Keratinocyte (primary cell): ENCODE results near the gene USP47. TPM values are rescaled to one million over a fixed set of nuclear protein-coding genes. Genes with fewer than 3 reads are reported as not detected.

Source experiments
- DNase-seq: peaks from one replicate; pipeline ENCODE4 v3.0.0-alpha.2; 2011; ENCODE audit warnings: low read depth, missing footprints, low spot score
- FAIRE-seq: peaks from 2 replicates; lab custom pipeline; 2011; peaks lifted over from hg19 to GRCh38; lab: Jason Lieb, UNC
- H2AFZ ChIP-seq: 2 replicates; pipeline ENCODE4 v1.6.0; 2012; ENCODE audit warnings: low read length, control low read depth, inconsistent platforms; ENCODE audit not compliant: control insufficient read depth
- H3K27ac ChIP-seq: 2 replicates; pipeline ENCODE4 v1.5.1; 2011; ENCODE audit warnings: low read length; ENCODE audit not compliant: control insufficient read depth, insufficient read depth
- H3K27me3 ChIP-seq: 3 replicates; pipeline ENCODE4 v1.6.0; 2011; ENCODE audit warnings: low read length; ENCODE audit not compliant: control insufficient read depth, insufficient read depth; ENCODE audit errors: extremely low read depth
- H3K36me3 ChIP-seq, 2 experiments: 2 replicates in 1 of 2; 3 replicates in 1 of 2; pipeline ENCODE4 v1.5.1; 2011; ENCODE audit warnings: low read length in 2 of 2, mild to moderate bottlenecking in 1 of 2; ENCODE audit not compliant: control insufficient read depth in 2 of 2, insufficient read depth in 2 of 2; ENCODE audit errors: extremely low read depth in 1 of 2
- H3K4me1 ChIP-seq: 3 replicates; pipeline ENCODE4 v1.5.1; 2011; ENCODE audit warnings: low read length; ENCODE audit not compliant: control insufficient read depth, insufficient read depth; ENCODE audit errors: extremely low read depth
- H3K4me2 ChIP-seq: 3 replicates; pipeline ENCODE4 v1.6.0; 2011; ENCODE audit warnings: low read depth, low read length; ENCODE audit not compliant: control insufficient read depth, insufficient read depth; ENCODE audit errors: extremely low read depth
- H3K4me3 ChIP-seq, 3 experiments: fragments of 200-600 bp in 1 of 3; sonication (generic) in 1 of 3; 2 replicates in 2 of 3; 3 replicates in 1 of 3; pipeline ENCODE4 v1.5.1; 2011 to 2016; ENCODE audit warnings: low read length in 3 of 3, mild to moderate bottlenecking in 3 of 3, control low read depth in 2 of 3, inconsistent platforms in 1 of 3, low read depth in 1 of 3, mixed read lengths in 1 of 3, mixed run types in 1 of 3, moderate library complexity in 1 of 3; ENCODE audit not compliant: control insufficient read depth in 2 of 3, insufficient read depth in 2 of 3; ENCODE audit errors: extremely low read depth in 1 of 3
- H3K79me2 ChIP-seq: 2 replicates; pipeline ENCODE4 v1.6.0; 2012; ENCODE audit warnings: low read length; ENCODE audit not compliant: control insufficient read depth, insufficient read depth
- H3K9ac ChIP-seq: 3 replicates; pipeline ENCODE4 v1.6.0; 2011; ENCODE audit warnings: low read length; ENCODE audit not compliant: control insufficient read depth, insufficient read depth; ENCODE audit errors: extremely low read depth
- H3K9me1 ChIP-seq: 3 replicates; pipeline ENCODE4 v1.6.0; 2011; ENCODE audit warnings: low read length; ENCODE audit not compliant: control insufficient read depth, insufficient read depth; ENCODE audit errors: extremely low read depth
- H3K9me3 ChIP-seq: 2 replicates; pipeline ENCODE4 v1.5.1; 2012; ENCODE audit warnings: low read depth, low read length; ENCODE audit not compliant: control insufficient read depth
- H4K20me1 ChIP-seq: 3 replicates; pipeline ENCODE4 v1.6.0; 2011; ENCODE audit warnings: low read length; ENCODE audit not compliant: control insufficient read depth, insufficient read depth; ENCODE audit errors: extremely low read depth
- EZH2 ChIP-seq: IDR thresholded peaks from one replicate; pipeline ENCODE4 v1.6.1; 2012; ENCODE audit warnings: inconsistent platforms, mild to moderate bottlenecking, low read length, moderate library complexity
- dilution Hi-C: fragments of 300-500 bp; cut with MboI; formaldehyde crosslinking; loops from one replicate; pipeline ENCODE4 v1.7.0; 2020; ENCODE audit warnings: low sequenced_read_pairs; ENCODE audit not compliant: extremely low pct_ligation_motif_present
- polyA plus RNA-seq, 5 experiments: library from polyadenylated mRNA; depleted of rRNA in 3 of 5; stranded (reverse) in 3 of 5; stranded (forward) in 1 of 5; unstranded in 1 of 5; fragments of >200 nt; gene quantifications; 1 replicate in 1 of 5; 2 replicates in 3 of 5; 3 replicates in 1 of 5; pipeline versions ENCODE4 v1.2.1 to v1.2.3, GENCODE V29; 2011 to 2012; ENCODE audit warnings: missing spikeins in 2 of 5, low read depth in 1 of 5, low replicate concordance in 1 of 5
- TF ChIP-seq, protein P1 (sequence below), 3 experiments: IDR thresholded peaks in 1 of 3; conservative IDR thresholded peaks in 1 of 3; optimal IDR thresholded peaks in 1 of 3; 2 replicates in 2 of 3; 3 replicates in 1 of 3; pipeline versions ENCODE3 to v1.5.1; 2011; ENCODE audit warnings: low read length in 3 of 3, mild to moderate bottlenecking in 3 of 3, moderate library complexity in 2 of 3, control low read depth in 1 of 3, inconsistent platforms in 1 of 3; ENCODE audit not compliant: insufficient read depth in 2 of 3; ENCODE audit errors: extremely low read depth in 1 of 3

USP47 gene
- polyA plus RNA-seq, 1 donor (not counting 4 experiments of a cell fraction or from before 2014, with no cell fraction given): 22.4 TPM

DNA sequence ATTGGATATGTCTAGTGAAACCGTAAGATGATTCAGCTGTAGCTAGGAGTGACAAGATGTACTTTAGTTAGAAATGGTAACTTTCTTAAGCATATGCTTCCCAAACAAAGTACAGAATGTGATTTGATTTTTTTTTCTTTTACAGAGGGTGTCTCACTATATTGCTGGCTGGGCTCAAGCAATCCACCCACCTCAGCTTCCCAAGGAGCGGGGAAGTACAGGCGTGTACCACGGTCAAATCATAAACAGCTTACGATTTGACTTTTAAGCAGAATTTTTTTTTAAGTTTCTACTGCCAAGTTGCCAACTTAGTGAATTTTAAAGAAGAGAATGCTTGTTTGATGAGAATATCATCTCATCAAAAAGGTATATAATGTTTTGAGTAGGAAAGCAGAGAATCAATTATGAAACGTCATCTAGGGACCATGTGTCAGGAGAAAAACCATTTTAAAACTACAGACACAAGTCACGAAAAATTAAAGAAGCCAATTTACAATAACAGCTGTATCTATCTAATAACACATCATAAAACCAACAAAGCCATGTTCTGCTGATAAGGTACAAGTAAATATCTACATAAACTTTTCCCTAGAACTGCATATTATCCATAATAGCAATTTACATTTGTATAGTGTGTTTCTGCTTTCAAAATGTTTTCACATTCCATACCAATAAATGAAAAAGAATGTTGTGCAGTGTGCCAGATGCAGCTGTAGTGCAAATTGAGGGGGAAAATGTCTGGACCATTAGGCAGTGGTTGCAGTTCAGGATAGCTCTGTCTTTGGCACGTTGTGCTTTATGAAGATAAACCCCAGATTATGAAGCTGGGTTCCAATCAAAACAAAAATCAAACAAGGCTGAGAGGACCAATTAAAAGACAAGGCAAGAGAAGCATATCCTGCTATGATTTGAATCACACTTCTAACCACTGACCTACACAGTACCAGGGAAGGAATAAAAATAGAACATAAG is 33.7 kb upstream of the USP47 start:
- Histone ChIP-seq H3K27ac (no peak overlapping the region), H3K9ac (no peak overlapping the region)
- no peak for FAIRE-seq

DNA sequence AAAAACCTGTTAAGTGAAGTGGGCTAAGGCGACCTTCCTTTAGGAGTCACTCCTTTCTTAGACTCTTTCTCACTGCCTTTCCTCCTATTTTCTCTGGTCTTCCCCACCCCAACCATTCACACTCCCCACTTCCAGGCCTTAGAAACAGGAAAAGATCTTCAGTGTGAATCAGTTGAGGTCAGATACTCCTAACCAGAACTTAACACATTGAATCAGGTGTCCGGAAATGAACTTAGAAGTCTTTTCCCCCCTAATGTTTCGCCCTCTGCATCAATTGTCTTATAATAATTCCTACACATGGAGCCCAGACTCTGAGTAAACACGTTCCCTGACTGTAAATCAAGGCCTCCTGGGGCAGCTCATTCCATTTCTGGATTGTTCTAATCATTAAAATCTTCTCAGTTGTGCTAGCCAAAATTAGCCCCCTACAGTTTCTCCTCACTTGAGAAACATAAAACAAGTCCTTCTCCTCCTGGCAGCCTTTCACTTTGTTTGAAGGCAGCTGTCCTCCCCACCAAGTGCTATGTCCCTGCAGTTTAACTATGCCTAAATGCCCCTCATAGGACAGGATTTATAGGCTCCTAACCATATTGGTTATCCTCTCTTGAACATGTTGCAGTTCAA is 32.7 kb upstream of the USP47 start:
- no peak overlapping the region for H3K4me3 ChIP-seq
- no peak overlapping the region for H3K4me2 ChIP-seq
- H3K9me1 ChIP-seq: no peaks in the 10 kb centered on the region
- H4K20me1 ChIP-seq: no peaks in the 10 kb centered on the region
- H3K9me3 ChIP-seq: no peaks in the 10 kb centered on the region
- H3K79me2 ChIP-seq: no peaks in the 10 kb centered on the region
- H3K27ac ChIP-seq: no peak overlapping the region
- no peaks in the 10 kb centered on the region for H3K36me3 ChIP-seq
- no peak overlapping the region for H3K9ac ChIP-seq
- FAIRE-seq (no peak), DNase-seq (no peak)
- peaks cover 3% of the 10 kb centered on the region for H3K4me1 ChIP-seq
- dilution Hi-C loops: no loop called here
- H2AFZ ChIP-seq: no peak overlapping the region
- TF ChIP-seq, protein P1, sequence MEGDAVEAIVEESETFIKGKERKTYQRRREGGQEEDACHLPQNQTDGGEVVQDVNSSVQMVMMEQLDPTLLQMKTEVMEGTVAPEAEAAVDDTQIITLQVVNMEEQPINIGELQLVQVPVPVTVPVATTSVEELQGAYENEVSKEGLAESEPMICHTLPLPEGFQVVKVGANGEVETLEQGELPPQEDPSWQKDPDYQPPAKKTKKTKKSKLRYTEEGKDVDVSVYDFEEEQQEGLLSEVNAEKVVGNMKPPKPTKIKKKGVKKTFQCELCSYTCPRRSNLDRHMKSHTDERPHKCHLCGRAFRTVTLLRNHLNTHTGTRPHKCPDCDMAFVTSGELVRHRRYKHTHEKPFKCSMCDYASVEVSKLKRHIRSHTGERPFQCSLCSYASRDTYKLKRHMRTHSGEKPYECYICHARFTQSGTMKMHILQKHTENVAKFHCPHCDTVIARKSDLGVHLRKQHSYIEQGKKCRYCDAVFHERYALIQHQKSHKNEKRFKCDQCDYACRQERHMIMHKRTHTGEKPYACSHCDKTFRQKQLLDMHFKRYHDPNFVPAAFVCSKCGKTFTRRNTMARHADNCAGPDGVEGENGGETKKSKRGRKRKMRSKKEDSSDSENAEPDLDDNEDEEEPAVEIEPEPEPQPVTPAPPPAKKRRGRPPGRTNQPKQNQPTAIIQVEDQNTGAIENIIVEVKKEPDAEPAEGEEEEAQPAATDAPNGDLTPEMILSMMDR (optimal IDR thresholded peaks at IDR 0.05 in 1 of 3, IDR thresholded peaks at IDR 0.05 in 1 of 3, conservative IDR thresholded peaks at IDR 0.05 in 1 of 3; ENCODE audit: extremely low read depth in 1 of 3, insufficient read depth in 2 of 3, low read length in 3 of 3): no peak
- no peak for TF ChIP-seq EZH2
- no peaks in the 10 kb centered on the region for H3K27me3 ChIP-seq

More for the DNA sequence above, 33.7 kb upstream of the USP47 start:
- Histone ChIP-seq H3K27me3 (no peaks in the 10 kb centered on the region), H3K79me2 (no peaks in the 10 kb centered on the region), H3K36me3 (no peaks in the 10 kb centered on the region), H3K9me3 (no peaks in the 10 kb centered on the region), H4K20me1 (no peaks in the 10 kb centered on the region), H2AFZ (no peak overlapping the region), H3K4me1 (peaks cover under 1% of the 10 kb centered on the region), H3K9me1 (no peaks in the 10 kb centered on the region), H3K4me2 (no peak overlapping the region), H3K4me3 (no peak overlapping the region)
- dilution Hi-C loops: no loop called here
- TF ChIP-seq, protein P1 (optimal IDR thresholded peaks at IDR 0.05 in 1 of 3, IDR thresholded peaks at IDR 0.05 in 1 of 3, conservative IDR thresholded peaks at IDR 0.05 in 1 of 3; ENCODE audit: extremely low read depth in 1 of 3, insufficient read depth in 2 of 3, low read length in 3 of 3): no peak
- TF ChIP-seq EZH2: no peak
- no peak for DNase-seq
